Measurements from ENCODE around the gene ZNF664. TPM values are rescaled to one million over a fixed set of nuclear protein-coding genes. Genes with fewer than 3 reads are reported as not detected.

ZNF664 gene
- total RNA-seq, 4 donors from 2014 or later, result 58.5 to 76.4 (median 70.3) TPM

DNA sequence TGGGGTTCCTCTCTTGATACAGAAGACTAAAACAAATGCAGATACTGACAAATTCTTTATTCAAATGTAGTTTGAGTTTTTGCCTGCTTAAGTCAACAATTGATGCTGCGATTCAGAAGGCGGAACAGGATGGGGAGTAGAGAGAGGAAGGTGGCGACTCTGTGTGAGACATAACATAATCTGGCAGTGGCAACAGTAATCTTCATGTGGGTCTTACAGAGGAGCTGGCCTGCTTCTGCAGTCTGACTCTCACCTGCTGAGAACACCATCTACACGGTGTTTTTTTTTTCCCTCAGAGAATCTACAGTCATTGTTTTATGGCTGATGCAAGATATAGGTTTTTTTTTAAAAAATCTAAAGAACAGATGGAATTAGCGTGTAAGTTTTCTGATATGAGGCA, 10.5 kb upstream of the ZNF664 start:
- H3K4me1 ChIP-seq, result no peaks in the 10 kb centered on the region
- TF ChIP-seq POLR2AphosphoS5 (IDR thresholded peaks at IDR 0.05) (no peak), POLR2A (IDR thresholded peaks at IDR 0.05; ENCODE audit: low read depth) (no peak), EP300 (IDR thresholded peaks at IDR 0.05) (no peak)
- TF ChIP-seq, protein P1, sequence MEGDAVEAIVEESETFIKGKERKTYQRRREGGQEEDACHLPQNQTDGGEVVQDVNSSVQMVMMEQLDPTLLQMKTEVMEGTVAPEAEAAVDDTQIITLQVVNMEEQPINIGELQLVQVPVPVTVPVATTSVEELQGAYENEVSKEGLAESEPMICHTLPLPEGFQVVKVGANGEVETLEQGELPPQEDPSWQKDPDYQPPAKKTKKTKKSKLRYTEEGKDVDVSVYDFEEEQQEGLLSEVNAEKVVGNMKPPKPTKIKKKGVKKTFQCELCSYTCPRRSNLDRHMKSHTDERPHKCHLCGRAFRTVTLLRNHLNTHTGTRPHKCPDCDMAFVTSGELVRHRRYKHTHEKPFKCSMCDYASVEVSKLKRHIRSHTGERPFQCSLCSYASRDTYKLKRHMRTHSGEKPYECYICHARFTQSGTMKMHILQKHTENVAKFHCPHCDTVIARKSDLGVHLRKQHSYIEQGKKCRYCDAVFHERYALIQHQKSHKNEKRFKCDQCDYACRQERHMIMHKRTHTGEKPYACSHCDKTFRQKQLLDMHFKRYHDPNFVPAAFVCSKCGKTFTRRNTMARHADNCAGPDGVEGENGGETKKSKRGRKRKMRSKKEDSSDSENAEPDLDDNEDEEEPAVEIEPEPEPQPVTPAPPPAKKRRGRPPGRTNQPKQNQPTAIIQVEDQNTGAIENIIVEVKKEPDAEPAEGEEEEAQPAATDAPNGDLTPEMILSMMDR (IDR thresholded peaks at IDR 0.05), result no peak
- H3K36me3 ChIP-seq, result peaks cover 0 to 6% (median 0%) of the 10 kb centered on the region in 4 donors
- DNase-seq (ENCODE audit: extremely low spot score), result peak; percentile 3
- no peak overlapping the region for H3K27ac ChIP-seq (replicated peaks in 1 of 4)
- WGBS, result 86% methylated on average over 5 of the region's 5 CpGs
- no peaks in the 10 kb centered on the region for H3K27me3 ChIP-seq
- H3K4me3 ChIP-seq, result no peak overlapping the region
- intact Hi-C loops (cut with DNase I), result no loop called here
- H3K9me3 ChIP-seq, result no peaks in the 10 kb centered on the region

GRCh38 chr12:123963821-123964220, 9.2 kb upstream of the ZNF664 start:
- H3K36me3 ChIP-seq, result peaks cover 0 to 1% (median 0%) of the 10 kb centered on the region in 4 donors
- H3K4me1 ChIP-seq, result peaks cover 0 to 10% (median 3%) of the 10 kb centered on the region in 4 donors
- no peak overlapping the region for H3K4me3 ChIP-seq
- TF ChIP-seq EP300 (IDR thresholded peaks at IDR 0.05), result no peak
- TF ChIP-seq POLR2AphosphoS5 (IDR thresholded peaks at IDR 0.05), result no peak
- TF ChIP-seq, protein P1 (IDR thresholded peaks at IDR 0.05), result no peak
- no peak for TF ChIP-seq POLR2A (IDR thresholded peaks at IDR 0.05; ENCODE audit: low read depth)
- H3K27ac ChIP-seq (replicated peaks in 1 of 4), result no peak overlapping the region
- no peak for DNase-seq (ENCODE audit: extremely low spot score)
- no peaks in the 10 kb centered on the region for H3K9me3 ChIP-seq
- WGBS, result 91% methylated on average over 4 of the region's 4 CpGs
- H3K27me3 ChIP-seq, result no peaks in the 10 kb centered on the region
- intact Hi-C loops (cut with DNase I), result no loop called here

- 55% methylated on average over 5 of the region's 5 CpGs for WGBS
- no peaks in the 10 kb centered on the region for H3K27me3 ChIP-seq
- DNase-seq (ENCODE audit: extremely low spot score), result peak; percentile 26
- intact Hi-C loops (cut with DNase I), result no loop called here
- H3K4me3 ChIP-seq, result no peak overlapping the region
- no peak overlapping the region for H3K27ac ChIP-seq (replicated peaks in 1 of 4)
- H3K36me3 ChIP-seq, result no peaks in the 10 kb centered on the region
- TF ChIP-seq, protein P1 (IDR thresholded peaks at IDR 0.05), result no peak
- no peak for TF ChIP-seq POLR2AphosphoS5 (IDR thresholded peaks at IDR 0.05)
- no peak for TF ChIP-seq POLR2A (IDR thresholded peaks at IDR 0.05; ENCODE audit: low read depth)
- TF ChIP-seq EP300 (IDR thresholded peaks at IDR 0.05), result no peak
- peaks cover 0 to 26% (median 15%) of the 10 kb centered on the region in 4 donors for H3K4me1 ChIP-seq
- no peaks in the 10 kb centered on the region for H3K9me3 ChIP-seq
Observed at GRCh38 chr12:123965382-123965781, 7.6 kb upstream of the ZNF664 start.

DNA sequence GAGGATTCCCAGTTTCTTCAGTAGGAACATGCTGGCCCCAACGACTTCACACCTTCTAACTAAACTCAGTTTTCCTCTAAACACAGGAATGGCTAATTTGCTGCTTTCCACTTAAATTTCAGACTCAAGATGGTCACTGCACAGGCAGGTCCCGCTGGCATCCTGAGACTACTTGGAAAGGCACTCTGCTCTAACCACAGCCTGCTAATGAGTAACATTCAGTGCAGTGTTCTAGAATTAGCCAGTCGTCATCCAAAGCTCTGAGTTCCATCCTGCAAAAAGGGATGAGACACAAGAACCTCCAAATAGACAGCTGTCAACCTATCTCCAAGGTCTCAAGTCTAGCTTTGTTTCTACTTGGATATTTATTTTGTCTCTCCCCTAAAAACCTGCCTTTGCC, 6.4 kb upstream of the ZNF664 start:
- no peaks in the 10 kb centered on the region for H3K36me3 ChIP-seq
- TF ChIP-seq EP300 (IDR thresholded peaks at IDR 0.05), result no peak
- TF ChIP-seq, protein P1 (IDR thresholded peaks at IDR 0.05), result no peak
- no peak for TF ChIP-seq POLR2AphosphoS5 (IDR thresholded peaks at IDR 0.05)
- no peak for TF ChIP-seq POLR2A (IDR thresholded peaks at IDR 0.05; ENCODE audit: low read depth)
- no peaks in the 10 kb centered on the region for H3K9me3 ChIP-seq
- no peak overlapping the region for H3K4me3 ChIP-seq
- H3K4me1 ChIP-seq, result peaks cover 5 to 35% (median 24%) of the 10 kb centered on the region in 4 donors
- no peak for DNase-seq (ENCODE audit: extremely low spot score)
- H3K27ac ChIP-seq (replicated peaks in 1 of 4), result no peak overlapping the region
- intact Hi-C loops (cut with DNase I), result no loop called here
- H3K27me3 ChIP-seq, result no peaks in the 10 kb centered on the region
- WGBS, result 78% methylated on average over 3 of the region's 3 CpGs

DNA sequence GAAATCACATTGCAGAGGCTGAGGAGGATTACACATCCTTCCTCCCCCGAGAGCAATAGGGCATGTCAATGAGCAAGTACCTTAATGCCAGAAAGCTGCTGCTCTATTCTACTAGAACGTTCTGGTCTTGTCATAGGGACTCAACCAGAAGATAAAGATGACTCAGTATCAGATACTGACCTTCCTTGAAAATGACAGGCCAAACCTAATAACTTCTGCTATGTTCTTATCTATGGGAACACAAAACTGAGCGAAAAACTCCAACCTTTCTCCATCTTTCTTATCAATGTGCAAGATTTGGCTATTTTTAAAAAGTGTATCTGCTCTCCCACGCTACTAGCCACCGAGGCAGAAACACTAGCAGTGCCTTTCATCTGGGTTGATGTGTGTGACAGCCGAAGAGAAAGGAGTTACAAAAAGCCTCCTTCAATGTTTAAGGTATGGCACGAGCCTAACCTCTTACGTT, 5.9 kb upstream of the ZNF664 start:
- H3K36me3 ChIP-seq, result no peaks in the 10 kb centered on the region
- WGBS, result 86% methylated on average over 7 of the region's 8 CpGs
- H3K27ac ChIP-seq (replicated peaks in 1 of 4), result no peak overlapping the region
- DNase-seq (ENCODE audit: extremely low spot score), result no peak
- intact Hi-C loops (cut with DNase I), result no loop called here
- no peak overlapping the region for H3K4me3 ChIP-seq
- TF ChIP-seq, protein P1 (IDR thresholded peaks at IDR 0.05), result no peak
- TF ChIP-seq EP300 (IDR thresholded peaks at IDR 0.05), result no peak
- TF ChIP-seq POLR2AphosphoS5 (IDR thresholded peaks at IDR 0.05), result no peak
- TF ChIP-seq POLR2A (IDR thresholded peaks at IDR 0.05; ENCODE audit: low read depth), result no peak
- no peaks in the 10 kb centered on the region for H3K27me3 ChIP-seq
- H3K9me3 ChIP-seq, result no peaks in the 10 kb centered on the region
- peaks cover 5 to 40% (median 25%) of the 10 kb centered on the region in 4 donors for H3K4me1 ChIP-seq
